Large intestine (tissue), 3 donors: ENCODE data around the gene USP19. TPM values are rescaled to one million over a fixed set of nuclear protein-coding genes. Genes with fewer than 3 reads are reported as not detected.

Experiments
- DNase-seq, 2 donors: peaks; one replicate each; pipeline versions ENCODE4 v3.0.0 to v3.0.0-alpha.2; 2013
- H3K27ac ChIP-seq: one replicate; pipeline ENCODE4 v1.5.1; 2013; ENCODE audit warnings: low read length
- H3K27me3 ChIP-seq: 2 replicates; pipeline ENCODE4 v1.6.1; 2013; ENCODE audit warnings: low read length; ENCODE audit not compliant: control insufficient read depth, insufficient read depth
- H3K36me3 ChIP-seq: 2 replicates; pipeline ENCODE4 v1.6.1; 2013; ENCODE audit warnings: low read length; ENCODE audit not compliant: control insufficient read depth, insufficient read depth
- H3K4me1 ChIP-seq: one replicate; pipeline ENCODE4 v1.6.1; 2013; ENCODE audit warnings: low read length; ENCODE audit not compliant: control insufficient read depth, insufficient read depth
- H3K4me3 ChIP-seq: one replicate; pipeline ENCODE4 v1.5.1; 2013; ENCODE audit warnings: low read length
- H3K9me3 ChIP-seq: one replicate; pipeline ENCODE4 v1.6.1; 2013; ENCODE audit warnings: mild to moderate bottlenecking, low read depth, low read length, moderate library complexity; ENCODE audit not compliant: control insufficient read depth
- WGBS: methylation state at CpG from one replicate; pipeline ENCODE4 v1.1.5; 2013; ENCODE audit warnings: low lambda C conversion rate; ENCODE audit not compliant: insufficient coverage; 5-methylcytosine and 5-hydroxymethylcytosine counted together
- polyA plus RNA-seq: library from polyadenylated mRNA; unstranded; fragments of 120-200 nt; gene quantifications from one replicate; pipeline ENCODE4 v1.2.1, GENCODE V29; 2013

USP19 gene
- polyA plus RNA-seq, 1 donor: 40.4 TPM

DNA sequence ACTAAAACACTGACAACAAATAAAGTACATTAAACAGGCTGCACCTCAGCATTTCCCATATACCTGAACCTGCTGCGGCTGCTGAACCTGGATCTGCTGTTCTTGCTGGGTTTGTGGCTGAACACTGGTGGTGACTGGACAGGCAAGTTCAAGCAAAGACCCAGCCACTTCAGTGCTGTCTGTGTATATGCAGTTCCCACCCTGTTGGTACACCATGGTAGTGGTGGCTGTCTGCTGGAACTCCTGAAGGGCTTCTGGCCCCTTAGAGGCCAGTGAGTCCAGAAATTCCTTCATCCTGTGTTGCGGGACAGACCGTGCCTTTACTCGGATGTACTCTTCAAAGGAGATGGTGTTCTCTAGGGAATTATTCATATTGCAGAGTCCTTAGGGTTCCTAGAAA lies 44.0 kb downstream of the USP19 start:
- no peaks in the 10 kb centered on the region for H3K4me1 ChIP-seq
- no peaks in the 10 kb centered on the region for H3K27me3 ChIP-seq
- no peaks in the 10 kb centered on the region for H3K9me3 ChIP-seq
- H3K27ac ChIP-seq: no peak overlapping the region
- H3K4me3 ChIP-seq: no peak overlapping the region
- WGBS: no CpG with 5 or more reads among the region's 4 CpGs
- peaks cover 54% of the 10 kb centered on the region for H3K36me3 ChIP-seq
- no peak for DNase-seq

DNA sequence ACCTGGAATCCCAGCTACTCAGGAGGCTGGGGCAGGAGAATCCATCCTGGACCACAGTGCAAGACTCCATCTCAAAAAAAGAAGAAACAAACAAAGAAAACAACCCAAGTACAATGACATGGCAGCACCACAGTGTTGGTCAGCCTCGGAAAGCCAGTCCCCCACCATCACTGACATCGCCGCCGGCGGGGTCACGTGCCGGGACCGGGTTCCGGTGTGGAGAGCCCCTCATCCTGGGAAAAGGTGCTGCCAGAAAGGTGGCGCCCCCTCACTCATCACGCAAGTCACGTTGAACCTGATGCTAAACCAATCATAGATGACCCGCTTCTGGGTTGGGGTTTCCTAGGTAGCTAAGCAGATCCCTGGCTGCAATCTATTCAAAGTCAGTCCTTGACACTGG lies 44.5 kb downstream of the USP19 start:
- no peak overlapping the region for H3K27ac ChIP-seq
- H3K4me3 ChIP-seq: no peak overlapping the region
- no peaks in the 10 kb centered on the region for H3K4me1 ChIP-seq
- no peaks in the 10 kb centered on the region for H3K27me3 ChIP-seq
- peaks cover 60% of the 10 kb centered on the region for H3K36me3 ChIP-seq
- no peak for DNase-seq
- no CpG with 5 or more reads among the region's 13 CpGs for WGBS
- no peaks in the 10 kb centered on the region for H3K9me3 ChIP-seq

Other genes with a start within 250 kb of the USP19 start
- 54.7 TPM for gene SLC25A20, start 221.9 kb downstream of the USP19 start, polyA plus RNA-seq
- gene ARIH2, start 202.0 kb downstream of the USP19 start, polyA plus RNA-seq: 78.4 TPM
- gene P4HTM, start 130.6 kb downstream of the USP19 start, polyA plus RNA-seq: 46.5 TPM
- 187 TPM for gene WDR6, start 113.4 kb downstream of the USP19 start, polyA plus RNA-seq
- gene DALRD3, start 102.2 kb downstream of the USP19 start, polyA plus RNA-seq: 28.5 TPM
- 61.9 TPM for gene NDUFAF3, start 98.7 kb downstream of the USP19 start, polyA plus RNA-seq
- gene IMPDH2, start 91.4 kb downstream of the USP19 start, polyA plus RNA-seq: 261 TPM
- 58.0 TPM for gene QRICH1, start 26.8 kb downstream of the USP19 start, polyA plus RNA-seq
- 291 TPM for gene QARS1, start 16.1 kb downstream of the USP19 start, polyA plus RNA-seq
- 209 TPM for gene LAMB2, start 12.2 kb upstream of the USP19 start, polyA plus RNA-seq
- 21.4 TPM for gene CCDC71, start 45.5 kb upstream of the USP19 start, polyA plus RNA-seq
- 85.6 TPM for gene KLHDC8B, start 50.8 kb upstream of the USP19 start, polyA plus RNA-seq
- 9.5 TPM for gene C3orf62, start 156.4 kb upstream of the USP19 start, polyA plus RNA-seq
- 48.6 TPM for gene USP4, start 219.2 kb upstream of the USP19 start, polyA plus RNA-seq
- 218 TPM for gene GPX1, start 237.5 kb upstream of the USP19 start, polyA plus RNA-seq